ENCODE results near the gene CZIB. TPM values are rescaled to one million over a fixed set of nuclear protein-coding genes. Genes with fewer than 3 reads are reported as not detected.
A peak's percentile ranks its signal among the peaks of the same experiment; 100 is the strongest.

Gene CZIB
- total RNA-seq, 4 donors from 2014 or later, result 11.2 to 61.9 (median 39.7) TPM

DNA sequence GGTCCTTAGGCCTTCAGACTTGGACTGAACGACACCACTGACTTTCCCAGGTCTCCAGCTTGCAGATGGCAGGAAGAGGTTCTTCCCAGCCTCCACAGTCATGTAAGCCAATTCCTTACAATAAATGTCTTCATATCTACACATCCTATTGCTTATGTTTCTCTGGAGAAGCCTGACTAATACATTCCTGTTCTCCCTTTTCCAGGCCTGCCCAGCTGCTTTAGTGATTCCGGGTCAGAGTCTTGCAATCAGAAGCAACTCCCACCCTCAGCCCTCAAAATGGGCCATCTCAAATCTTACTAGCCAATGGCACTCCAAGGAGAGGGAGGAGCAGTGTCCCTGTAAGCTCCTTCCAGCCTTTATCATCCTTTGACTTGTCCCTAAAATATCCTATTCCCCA lies 40.2 kb downstream of the CZIB start:
- no peak overlapping the region for H3K27ac ChIP-seq
- H3K27me3 ChIP-seq, result no peaks in the 10 kb centered on the region
- H3K9me3 ChIP-seq, result no peaks in the 10 kb centered on the region
- DNase-seq, result no peak
- in situ Hi-C loops (cut with MboI; ENCODE audit: low pct_ligation_motif_present in 1 of 4, low pct_unique_long_range_greater_than_20kb in 1 of 4, low sequenced_read_pairs in 3 of 4), result loop anchor here in 3 of 4 donors (10.0 to 25.0 kb wide), 4 partner anchors 243 to 475 kb away; partner anchors contain the start of genes ECHDC2 (in 1 of the 3) and SCP2 (in 1 of the 3)
- TF ChIP-seq, protein P1, sequence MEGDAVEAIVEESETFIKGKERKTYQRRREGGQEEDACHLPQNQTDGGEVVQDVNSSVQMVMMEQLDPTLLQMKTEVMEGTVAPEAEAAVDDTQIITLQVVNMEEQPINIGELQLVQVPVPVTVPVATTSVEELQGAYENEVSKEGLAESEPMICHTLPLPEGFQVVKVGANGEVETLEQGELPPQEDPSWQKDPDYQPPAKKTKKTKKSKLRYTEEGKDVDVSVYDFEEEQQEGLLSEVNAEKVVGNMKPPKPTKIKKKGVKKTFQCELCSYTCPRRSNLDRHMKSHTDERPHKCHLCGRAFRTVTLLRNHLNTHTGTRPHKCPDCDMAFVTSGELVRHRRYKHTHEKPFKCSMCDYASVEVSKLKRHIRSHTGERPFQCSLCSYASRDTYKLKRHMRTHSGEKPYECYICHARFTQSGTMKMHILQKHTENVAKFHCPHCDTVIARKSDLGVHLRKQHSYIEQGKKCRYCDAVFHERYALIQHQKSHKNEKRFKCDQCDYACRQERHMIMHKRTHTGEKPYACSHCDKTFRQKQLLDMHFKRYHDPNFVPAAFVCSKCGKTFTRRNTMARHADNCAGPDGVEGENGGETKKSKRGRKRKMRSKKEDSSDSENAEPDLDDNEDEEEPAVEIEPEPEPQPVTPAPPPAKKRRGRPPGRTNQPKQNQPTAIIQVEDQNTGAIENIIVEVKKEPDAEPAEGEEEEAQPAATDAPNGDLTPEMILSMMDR (IDR thresholded peaks at IDR 0.05), result no peak
- no peak for TF ChIP-seq EP300 (IDR thresholded peaks at IDR 0.05; ENCODE audit: low read depth)
- no peak for TF ChIP-seq POLR2AphosphoS5 (IDR thresholded peaks at IDR 0.05)
- no peak for TF ChIP-seq POLR2A (IDR thresholded peaks at IDR 0.05)
- H3K4me1 ChIP-seq, result peaks cover 22 to 44% (median 27%) of the 10 kb centered on the region in 4 donors
- no peak overlapping the region for H3K4me3 ChIP-seq
- no peaks in the 10 kb centered on the region for H3K36me3 ChIP-seq
- 33 to 98% methylated on average over 1 to 2 of the region's 2 CpGs for WGBS, 2 donors (ENCODE audit: low coverage in 1 of 2)
- intact Hi-C loops (cut with DNase I; ENCODE audit: low total_unique reads), result loop anchor here (10.0 kb wide), 2 partner anchors 165 to 265 kb away; no protein-coding TSS in a partner anchor

- H3K4me1 ChIP-seq, result peaks cover 10 to 35% (median 24%) of the 10 kb centered on the region in 4 donors
- DNase-seq, result peak; percentile 33
- in situ Hi-C loops (cut with MboI; ENCODE audit: low pct_ligation_motif_present in 1 of 4, low pct_unique_long_range_greater_than_20kb in 1 of 4, low sequenced_read_pairs in 3 of 4) (loop anchor here in 2 of 4 donors (25.0 kb wide), 3 partner anchors 239 to 464 kb away; partner anchors contain the start of genes ECHDC2 (in 1 of the 2) and SCP2 (in 1 of the 2)), intact Hi-C loops (cut with DNase I; ENCODE audit: low total_unique reads) (no loop called here)
- no peak overlapping the region for H3K4me3 ChIP-seq
- peak overlapping the region; percentile 15 to 66 (median 62) for H3K27ac ChIP-seq
- H3K9me3 ChIP-seq, result no peaks in the 10 kb centered on the region
- TF ChIP-seq, protein P1 (IDR thresholded peaks at IDR 0.05), result peak in 1 of 5 experiments; percentile 24
- no peak for TF ChIP-seq POLR2AphosphoS5 (IDR thresholded peaks at IDR 0.05)
- no peak for TF ChIP-seq EP300 (IDR thresholded peaks at IDR 0.05; ENCODE audit: low read depth)
- no peak for TF ChIP-seq POLR2A (IDR thresholded peaks at IDR 0.05)
- H3K27me3 ChIP-seq, result no peaks in the 10 kb centered on the region
- 50 to 53% methylated on average over 7 to 10 of the region's 10 CpGs for WGBS, 2 donors (ENCODE audit: low coverage in 1 of 2)
- H3K36me3 ChIP-seq, result no peaks in the 10 kb centered on the region
Observed at GRCh38 chr1:53176452-53177208, 43.8 kb downstream of the CZIB start.

DNA sequence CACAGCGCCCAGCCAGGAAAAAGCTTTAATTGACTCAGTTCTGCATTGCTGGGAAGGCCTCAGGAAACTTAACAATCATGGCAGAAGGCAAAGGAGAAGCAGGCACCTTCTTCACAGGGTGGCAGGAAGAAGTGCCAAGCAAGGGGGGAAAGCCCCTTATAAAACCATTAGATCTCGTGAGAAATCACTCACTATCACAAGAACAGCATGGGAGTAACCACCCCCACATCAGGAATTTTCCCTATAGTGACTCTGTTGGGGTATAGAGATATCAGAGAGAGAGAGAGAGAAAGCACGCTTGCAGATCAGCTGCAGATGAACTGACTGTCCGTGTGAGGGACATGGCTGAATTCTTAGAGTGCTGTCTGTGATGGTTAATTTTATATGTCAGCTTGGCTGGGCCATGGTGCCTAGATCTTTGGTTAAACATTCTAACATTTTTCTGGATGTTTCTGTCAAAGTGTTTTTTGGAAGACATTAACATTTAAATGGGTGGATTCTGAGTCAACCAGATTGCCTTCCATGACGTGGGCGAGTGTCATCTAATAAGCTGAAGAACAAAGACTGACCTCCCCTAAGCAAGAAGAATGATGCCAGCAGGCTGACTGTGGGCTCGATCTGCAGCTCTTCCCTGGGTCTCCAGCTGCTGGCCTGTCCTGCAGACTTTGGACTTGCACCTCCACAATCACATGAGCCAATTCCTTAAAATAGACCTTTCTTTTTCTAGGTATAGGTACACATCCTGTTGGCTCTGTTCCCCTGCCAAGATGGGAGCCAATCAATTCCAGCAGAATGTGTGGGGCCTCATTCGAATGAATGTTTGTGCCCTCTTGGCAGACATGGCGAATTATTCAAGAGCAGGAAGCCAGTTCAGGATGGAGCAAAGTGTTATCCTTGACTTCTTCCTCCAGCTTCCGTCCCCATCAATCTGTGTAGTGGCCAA lies 45.2 kb downstream of the CZIB start:
- H3K27me3 ChIP-seq, result no peaks in the 10 kb centered on the region
- no peak for TF ChIP-seq EP300 (IDR thresholded peaks at IDR 0.05; ENCODE audit: low read depth)
- no peak for TF ChIP-seq POLR2AphosphoS5 (IDR thresholded peaks at IDR 0.05)
- TF ChIP-seq, protein P1 (IDR thresholded peaks at IDR 0.05), result no peak
- TF ChIP-seq POLR2A (IDR thresholded peaks at IDR 0.05), result no peak
- peaks cover 10 to 35% (median 24%) of the 10 kb centered on the region in 4 donors for H3K4me1 ChIP-seq
- no peak overlapping the region for H3K4me3 ChIP-seq
- no peaks in the 10 kb centered on the region for H3K9me3 ChIP-seq
- no peak for DNase-seq
- peak overlapping the region in 3 of 4 donors; percentile 60 to 66 (median 64) for H3K27ac ChIP-seq
- in situ Hi-C loops (cut with MboI; ENCODE audit: low pct_ligation_motif_present in 1 of 4, low pct_unique_long_range_greater_than_20kb in 1 of 4, low sequenced_read_pairs in 3 of 4) (loop anchor here in 2 of 4 donors (25.0 kb wide), 3 partner anchors 238 to 463 kb away; partner anchors contain the start of genes ECHDC2 (in 1 of the 2) and SCP2 (in 1 of the 2)), intact Hi-C loops (cut with DNase I; ENCODE audit: low total_unique reads) (no loop called here)
- H3K36me3 ChIP-seq, result no peaks in the 10 kb centered on the region
- WGBS, 2 donors (ENCODE audit: low coverage in 1 of 2), result 52 to 65% methylated on average over 3 to 10 of the region's 10 CpGs

All from transverse colon (tissue), 4 donors.